Transverse colon (tissue), 4 donors: ENCODE measurements around the gene KRT81. TPM values are rescaled to one million over a fixed set of nuclear protein-coding genes. Genes with fewer than 3 reads are reported as not detected.
"Not testable (repeated sequence)": the region's sequence is repeated elsewhere in the genome, so short reads cannot be mapped to it uniquely, and the experiment has no call there.

Experiments used
- DNase-seq: peaks from one replicate; pipeline ENCODE4 v3.0.0-alpha.2; 2019
- H3K27ac ChIP-seq, 4 donors: fragments of 200-600 bp; sonication (generic); 2 replicates each; pipeline ENCODE4 v1.5.1; 2016 to 2018; ENCODE audit warnings: inconsistent platforms in 4 of 4
- H3K27me3 ChIP-seq: fragments of 200-600 bp; sonication (generic); 2 replicates; pipeline ENCODE4 v1.5.1; 2017; ENCODE audit warnings: inconsistent platforms
- H3K36me3 ChIP-seq, 4 donors: fragments of 200-600 bp; sonication (generic); 2 replicates each; pipeline ENCODE4 v1.5.1; 2017 to 2019; ENCODE audit warnings: inconsistent platforms in 4 of 4
- H3K4me1 ChIP-seq, 4 donors: fragments of 200-600 bp; sonication (generic); 2 replicates each; pipeline ENCODE4 v1.5.1; 2017 to 2020; ENCODE audit warnings: inconsistent platforms in 4 of 4
- H3K4me3 ChIP-seq, 4 donors: fragments of 200-600 bp; sonication (generic); 1 replicate in 1 of 4; 2 replicates in 3 of 4; pipeline versions ENCODE4 v1.5.1 to v1.6.1; 2017 to 2019; ENCODE audit warnings: inconsistent platforms in 4 of 4
- H3K9me3 ChIP-seq, 2 donors: fragments of 200-600 bp; sonication (generic); 2 replicates each; pipeline ENCODE4 v1.5.1; 2017 to 2019; ENCODE audit warnings: inconsistent platforms in 2 of 2
- CTCF ChIP-seq, 5 experiments: fragments of 200-600 bp in 3 of 5; fragments of 450-650 bp in 2 of 5; sonication (generic) in 3 of 5; IDR thresholded peaks; 1 replicate in 2 of 5; 2 replicates in 3 of 5; pipeline ENCODE4 v1.5.1; 2016 to 2017; ENCODE audit warnings: antibody characterized with exemption in 5 of 5, inconsistent platforms in 3 of 5, mild to moderate bottlenecking in 2 of 5, moderate library complexity in 1 of 5
- EP300 ChIP-seq: sonication (generic); formaldehyde crosslinking; IDR thresholded peaks from one replicate; pipeline ENCODE4 v1.6.1; 2017; ENCODE audit warnings: antibody characterized with exemption, low read depth
- POLR2A ChIP-seq: fragments of 450-650 bp; IDR thresholded peaks from one replicate; pipeline ENCODE4 v1.6.1; 2016; ENCODE audit warnings: antibody characterized with exemption, mild to moderate bottlenecking, moderate library complexity
- POLR2AphosphoS5 ChIP-seq, 3 donors: sonication (generic); formaldehyde crosslinking; IDR thresholded peaks; one replicate each; pipeline ENCODE4 v1.6.1; 2016; ENCODE audit warnings: antibody characterized with exemption in 3 of 3
- WGBS, 2 donors: methylation state at CpG; one replicate each; pipeline ENCODE4 v1.1.5; 2018; ENCODE audit warnings: low coverage in 1 of 2; 5-methylcytosine and 5-hydroxymethylcytosine counted together
- in situ Hi-C, 4 donors: fragments of 200-750 bp; cut with MboI; loops; one replicate each; pipeline versions ENCODE4 v1.15.0 to v1.15.1; 2017; ENCODE audit warnings: low sequenced_read_pairs in 3 of 4, low pct_ligation_motif_present in 1 of 4, low pct_unique_long_range_greater_than_20kb in 1 of 4
- intact Hi-C: fragments of 100-400 bp; cut with DNase I; formaldehyde crosslinking; loops from one replicate; pipeline ENCODE4 v1.15.1; 2023; ENCODE audit warnings: low total_unique reads
- total RNA-seq, 4 donors: library from RNA; depleted of rRNA; stranded (reverse); fragments of >200 nt; gene quantifications; one replicate each; pipeline ENCODE4 v1.1.0, GENCODE V29; 2016

Gene KRT81
- total RNA-seq, 4 donors from 2014 or later, result not detected

- in situ Hi-C loops (no loop called here), intact Hi-C loops (no loop called here)
- peaks cover 50% of the 10 kb centered on the region for H3K27me3 ChIP-seq
- TF ChIP-seq EP300, result no peak
- no peak for TF ChIP-seq POLR2A
- no peak for TF ChIP-seq POLR2AphosphoS5 (IDR thresholded peaks at IDR 0.05)
- TF ChIP-seq CTCF (IDR thresholded peaks at IDR 0.05), result no peak
- H3K9me3 ChIP-seq, result no peaks in the 10 kb centered on the region
- H3K36me3 ChIP-seq, result no peaks in the 10 kb centered on the region
- no peak overlapping the region for H3K4me3 ChIP-seq
- no peak for DNase-seq
- H3K4me1 ChIP-seq, result peaks cover 0 to 12% (median 10%) of the 10 kb centered on the region in 4 donors
- H3K27ac ChIP-seq, result no peak overlapping the region
- WGBS, 2 donors, result 92% methylated on average over 2 of the region's 2 CpGs; no CpG with 5 or more reads in 1 of the 2 donors
These were observed 15.4 kb upstream of the KRT81 start for GRCh38 chr12:52306731-52307130.

- H3K36me3 ChIP-seq, result no peaks in the 10 kb centered on the region
- peaks cover 44% of the 10 kb centered on the region for H3K27me3 ChIP-seq
- intact Hi-C loops, result no loop called here
- H3K9me3 ChIP-seq, result no peaks in the 10 kb centered on the region
- in situ Hi-C loops, result no loop called here
- TF ChIP-seq POLR2AphosphoS5 (IDR thresholded peaks at IDR 0.05), result no peak
- peak in 3 of 5 experiments; percentile 6 to 22 (median 14) for TF ChIP-seq CTCF (IDR thresholded peaks at IDR 0.05)
- no peak overlapping the region for H3K27ac ChIP-seq
- no peak for DNase-seq
- H3K4me3 ChIP-seq, result no peak overlapping the region
- peaks cover 0 to 12% (median 10%) of the 10 kb centered on the region in 4 donors for H3K4me1 ChIP-seq
- 70% methylated on average over 8 of the region's 11 CpGs; no CpG with 5 or more reads in 1 of the 2 donors for WGBS, 2 donors
These were observed 14.8 kb upstream of the KRT81 start for GRCh38 chr12:52305921-52306705.

- in situ Hi-C loops, H3K4me3 ChIP-seq, H3K9me3 ChIP-seq, intact Hi-C loops, DNase-seq, H3K27ac ChIP-seq, H3K36me3 ChIP-seq: not testable (repeated sequence)
- Histone ChIP-seq H3K4me1 (peaks cover 0 to 12% (median 10%) of the 10 kb centered on the region in 4 donors), H3K27me3 (peaks cover 32% of the 10 kb centered on the region)
- 83% methylated on average over 13 of the region's 15 CpGs; no CpG with 5 or more reads in 1 of the 2 donors for WGBS, 2 donors
These were observed 13.6 kb upstream of the KRT81 start for GRCh38 chr12:52304941-52305411.

GRCh38 chr12:52302242-52302914, 11.0 kb upstream of the KRT81 start:
- in situ Hi-C loops, H3K4me1 ChIP-seq, H3K27ac ChIP-seq, DNase-seq, H3K4me3 ChIP-seq, intact Hi-C loops, H3K36me3 ChIP-seq, H3K9me3 ChIP-seq: not testable (repeated sequence)
- no CpG with 5 or more reads among the region's 5 CpGs for WGBS, 2 donors
- peaks cover 16% of the 10 kb centered on the region for H3K27me3 ChIP-seq

- DNase-seq, H3K4me3 ChIP-seq, H3K4me1 ChIP-seq, H3K9me3 ChIP-seq, in situ Hi-C loops, intact Hi-C loops, H3K27ac ChIP-seq, H3K36me3 ChIP-seq: not testable (repeated sequence)
- 87% methylated on average over 22 of the region's 31 CpGs; no CpG with 5 or more reads in 1 of the 2 donors for WGBS, 2 donors
- peaks cover 11% of the 10 kb centered on the region for H3K27me3 ChIP-seq
These were observed 10.4 kb upstream of the KRT81 start for GRCh38 chr12:52301721-52302120.
